Mucosa of descending colon (tissue), 3 donors: ENCODE results near the gene CEP350. TPM values are rescaled to one million over a fixed set of nuclear protein-coding genes. Genes with fewer than 3 reads are reported as not detected.

Source experiments
- ATAC-seq: fragments of 200-7000 bp; cut with Tn5 transposase; one replicate; pipeline ENCODE4 v1.9.1; 2020; ENCODE audit warnings: mild to moderate bottlenecking, moderate library complexity
- DNase-seq, 3 donors: peaks; one replicate each; pipeline ENCODE4 v3.0.0-alpha.2; 2020
- H3K36me3 ChIP-seq: fragments of 200-600 bp; one replicate; pipeline ENCODE4 v1.8.0; 2021; ENCODE audit warnings: low read depth, mild to moderate bottlenecking
- H3K4me1 ChIP-seq: fragments of 200-600 bp; one replicate; pipeline ENCODE4 v1.8.0; 2021; ENCODE audit warnings: low read depth, mild to moderate bottlenecking
- H3K4me3 ChIP-seq: fragments of 200-600 bp; one replicate; pipeline ENCODE4 v1.8.0; 2021; ENCODE audit warnings: mild to moderate bottlenecking
- H3K9me3 ChIP-seq: fragments of 200-600 bp; one replicate; pipeline ENCODE4 v1.8.0; 2021; ENCODE audit warnings: mild to moderate bottlenecking
- CTCF ChIP-seq: fragments of 200-600 bp; IDR thresholded peaks from one replicate; pipeline ENCODE4 v1.8.0; 2022; ENCODE audit warnings: antibody characterized with exemption, mild to moderate bottlenecking
- intact Hi-C, 2 donors: fragments of 100-400 bp; cut with DNase I in 1 of 2; cut with micrococcal nuclease in 1 of 2; formaldehyde crosslinking; loops; one replicate each; pipeline versions ENCODE4 v1.11.0 to v1.11.1; 2022; cut with DNase I, micrococcal nuclease
- total RNA-seq, 3 donors: library from RNA; stranded (reverse); fragmentation: NEBNext Ultra II Directional in 2 of 3; extraction: Animal tissue kit (Norgen Biotek cat#: 25700) in 2 of 3; gene quantifications; one replicate each; pipeline versions ENCODE4 v1.2.1 to v1.2.4, GENCODE V29; 2021 to 2023
- donor health status: DM: no; HTN: no; CAD: no; lungs with moderate emphysema.
- donor health status: DM: no; HTN: no; CAD: no.
- donor health status: DM: no; HTN: yes; CAD: no.

CEP350 gene
- total RNA-seq, 3 donors from 2014 or later, result 41.9 to 63.7 (median 53.9) TPM

GRCh38 chr1:180053594-180054567, 99.3 kb downstream of the CEP350 start:
- no peak for ATAC-seq
- H3K4me1 ChIP-seq, result no peaks in the 10 kb centered on the region
- no peak for DNase-seq
- H3K36me3 ChIP-seq, result no peaks in the 10 kb centered on the region
- no peak for TF ChIP-seq CTCF
- H3K4me3 ChIP-seq, result no peak overlapping the region
- no peaks in the 10 kb centered on the region for H3K9me3 ChIP-seq
- intact Hi-C loops, result no loop called here

DNA sequence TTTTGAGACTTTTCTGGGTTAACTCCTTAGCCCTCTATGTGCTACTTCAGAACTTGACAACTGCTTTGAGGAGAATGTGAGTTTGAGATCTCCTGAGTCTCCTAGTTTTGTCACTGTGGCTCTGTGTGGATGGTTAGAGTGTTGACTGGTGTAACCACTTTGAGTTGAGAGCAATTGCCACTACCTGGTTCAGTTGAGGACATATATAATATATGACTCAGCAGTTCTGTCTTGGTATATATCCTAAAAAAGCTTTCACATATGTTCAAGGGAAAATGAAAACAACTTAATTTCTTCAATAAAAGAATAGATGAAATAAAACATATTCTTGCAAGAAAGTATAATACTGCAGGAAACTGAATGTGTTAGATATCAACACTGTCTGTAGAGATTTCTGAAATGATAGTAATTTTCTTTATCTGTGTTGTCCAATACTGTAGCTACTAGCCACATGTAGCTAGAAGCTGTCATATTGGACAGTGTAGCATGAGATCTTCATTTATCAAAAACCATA, 103.3 kb downstream of the CEP350 start:
- no peaks in the 10 kb centered on the region for H3K9me3 ChIP-seq
- no peak for DNase-seq
- no peaks in the 10 kb centered on the region for H3K36me3 ChIP-seq
- no peak for ATAC-seq
- no peak for TF ChIP-seq CTCF
- no peak overlapping the region for H3K4me3 ChIP-seq
- no peaks in the 10 kb centered on the region for H3K4me1 ChIP-seq
- intact Hi-C loops, result no loop called here

DNA sequence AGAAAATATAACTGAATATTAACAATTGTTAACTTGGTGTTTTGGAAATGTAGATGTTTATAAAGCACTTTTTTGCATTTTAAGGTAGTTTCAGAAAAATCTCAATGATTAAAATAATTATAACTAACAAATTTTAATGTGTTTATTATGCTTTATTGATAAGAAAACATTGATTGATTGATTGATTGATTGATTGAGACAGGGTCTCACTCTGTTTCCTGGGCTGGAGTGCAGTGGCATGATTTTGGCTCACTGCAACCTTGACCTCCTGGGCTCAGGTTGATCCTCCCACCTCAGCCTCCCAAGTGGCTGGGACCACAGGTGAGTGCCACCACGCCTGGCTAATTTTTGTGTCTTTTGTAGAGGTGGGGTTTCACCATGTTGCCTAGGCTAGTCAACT, 106.4 kb downstream of the CEP350 start:
- DNase-seq, result no peak
- no peaks in the 10 kb centered on the region for H3K9me3 ChIP-seq
- TF ChIP-seq CTCF, result no peak
- intact Hi-C loops, result no loop called here
- no peak for ATAC-seq
- H3K36me3 ChIP-seq, result peaks cover 6% of the 10 kb centered on the region
- H3K4me3 ChIP-seq, result no peak overlapping the region
- no peaks in the 10 kb centered on the region for H3K4me1 ChIP-seq

DNA sequence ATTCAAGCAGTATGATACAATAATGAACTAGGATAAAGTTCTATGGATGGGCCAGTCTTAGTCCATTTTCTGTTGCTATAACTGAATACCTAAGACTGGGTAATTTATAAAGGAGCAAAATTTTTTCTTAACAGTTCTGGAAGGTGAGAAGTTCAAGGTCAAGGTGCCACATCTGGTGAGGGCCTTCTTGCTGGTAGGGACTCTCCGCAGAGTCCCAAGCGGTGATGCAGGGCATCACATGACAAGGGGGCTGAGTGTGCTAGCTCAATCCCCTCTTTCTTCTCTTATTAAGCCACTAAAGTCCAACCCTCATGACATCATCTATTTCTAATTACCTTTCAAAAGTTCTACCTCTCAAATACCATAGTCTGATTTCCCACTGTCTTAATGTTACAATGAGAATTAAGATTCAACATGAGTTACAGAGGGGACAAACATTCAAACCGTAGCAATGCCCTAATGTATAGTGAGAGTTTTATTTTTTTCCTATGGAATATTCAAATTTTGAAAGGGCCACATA, 107.9 kb downstream of the CEP350 start:
- intact Hi-C loops, result no loop called here
- no peaks in the 10 kb centered on the region for H3K9me3 ChIP-seq
- no peak for DNase-seq
- no peak for ATAC-seq
- peaks cover 6% of the 10 kb centered on the region for H3K36me3 ChIP-seq
- H3K4me1 ChIP-seq, result no peaks in the 10 kb centered on the region
- no peak overlapping the region for H3K4me3 ChIP-seq
- TF ChIP-seq CTCF, result no peak

DNA sequence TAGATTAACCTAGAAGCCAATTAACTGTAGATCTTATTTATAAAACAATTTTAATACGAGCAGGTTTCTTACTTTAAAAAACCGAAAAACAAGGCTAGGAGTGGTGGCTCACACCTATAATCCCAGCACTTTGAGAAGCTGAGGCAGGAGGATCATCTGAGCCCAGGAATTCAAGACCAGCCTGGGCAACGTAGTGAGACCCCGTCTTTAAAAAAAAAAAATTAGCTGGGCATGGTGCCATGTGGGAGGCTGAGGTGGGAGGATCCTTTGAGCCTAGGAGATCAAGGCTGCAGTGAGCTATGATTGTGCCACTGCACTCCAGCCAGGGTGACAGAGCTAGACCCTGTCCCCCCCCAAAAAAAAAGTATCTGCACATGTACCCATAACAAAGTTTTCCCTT, 110.8 kb downstream of the CEP350 start:
- peaks cover 6% of the 10 kb centered on the region for H3K36me3 ChIP-seq
- H3K4me3 ChIP-seq, result no peak overlapping the region
- intact Hi-C loops, result no loop called here
- ATAC-seq (no peak), DNase-seq (no peak)
- H3K4me1 ChIP-seq, result no peaks in the 10 kb centered on the region
- TF ChIP-seq CTCF, result no peak
- no peaks in the 10 kb centered on the region for H3K9me3 ChIP-seq
